ENCODE results near the gene ITGAX.
A peak's percentile ranks its signal among the peaks of the same experiment; 100 is the strongest.
"Not testable (repeated sequence)": the region's sequence is repeated elsewhere in the genome, so short reads cannot be mapped to it uniquely, and the experiment has no call there.

Gene ITGAX

GRCh38 chr16:31354394-31355291 lies at the start of gene ITGAX:
TSS of gene ITGAX (plus strand) at chr16:31355176. CDS start at chr16:31355255, 79 bp downstream.
- H3K27me3 ChIP-seq (ENCODE audit: control insufficient read depth, insufficient read depth, low read length) = no peaks in the 10 kb centered on the region
- H3K4me3 ChIP-seq (ENCODE audit: low read depth, low read length) = no peak within 1 kb of the TSS
- no peaks in the 10 kb centered on the region for H3K36me3 ChIP-seq (ENCODE audit: control insufficient read depth, insufficient read depth, low read length)
- no peak within 1 kb of the TSS for H3K9ac ChIP-seq (ENCODE audit: low read length)
- H3K27ac ChIP-seq (ENCODE audit: low read depth, low read length) = no peak within 1 kb of the TSS
- no peaks in the 10 kb centered on the region; the same call in 1 of the 2 replicates for H3K9me3 ChIP-seq (ENCODE audit: control insufficient read depth, insufficient read depth, low read depth, low read length)
- H3K4me1 ChIP-seq (ENCODE audit: control insufficient read depth, insufficient read depth, low read length) = peaks cover 15% of the 10 kb centered on the region; the same call in 1 of the 2 replicates

GRCh38 chr16:31305219-31305618 lies 49.8 kb upstream of the ITGAX start:
- Histone ChIP-seq H3K36me3 (ENCODE audit: control insufficient read depth, insufficient read depth, low read length) (no peaks in the 10 kb centered on the region), H3K27me3 (ENCODE audit: control insufficient read depth, insufficient read depth, low read length) (no peaks in the 10 kb centered on the region), H3K27ac (ENCODE audit: low read depth, low read length) (no peak overlapping the region), H3K4me1 (ENCODE audit: control insufficient read depth, insufficient read depth, low read length) (no peaks in the 10 kb centered on the region), H3K9ac (ENCODE audit: low read length) (no peak overlapping the region), H3K9me3 (ENCODE audit: control insufficient read depth, insufficient read depth, low read depth, low read length) (no peaks in the 10 kb centered on the region), H3K4me3 (ENCODE audit: low read depth, low read length) (no peak overlapping the region)

GRCh38 chr16:31308381-31308780 lies 46.6 kb upstream of the ITGAX start:
- not testable (repeated sequence) for H3K9me3 ChIP-seq (ENCODE audit: control insufficient read depth, insufficient read depth, low read depth, low read length); H3K4me1 ChIP-seq (ENCODE audit: control insufficient read depth, insufficient read depth, low read length); H3K27me3 ChIP-seq (ENCODE audit: control insufficient read depth, insufficient read depth, low read length); H3K36me3 ChIP-seq (ENCODE audit: control insufficient read depth, insufficient read depth, low read length); H3K4me3 ChIP-seq (ENCODE audit: low read depth, low read length); H3K27ac ChIP-seq (ENCODE audit: low read depth, low read length); H3K9ac ChIP-seq (ENCODE audit: low read length)

GRCh38 chr16:31322500-31322899 lies 32.5 kb upstream of the ITGAX start:
- Histone ChIP-seq H3K4me1 (ENCODE audit: control insufficient read depth, insufficient read depth, low read length) (no peaks in the 10 kb centered on the region), H3K27ac (ENCODE audit: low read depth, low read length) (no peak overlapping the region), H3K9ac (ENCODE audit: low read length) (no peak overlapping the region), H3K36me3 (ENCODE audit: control insufficient read depth, insufficient read depth, low read length) (no peaks in the 10 kb centered on the region), H3K9me3 (ENCODE audit: control insufficient read depth, insufficient read depth, low read depth, low read length) (peaks cover 28% of the 10 kb centered on the region), H3K4me3 (ENCODE audit: low read depth, low read length) (no peak overlapping the region), H3K27me3 (ENCODE audit: control insufficient read depth, insufficient read depth, low read length) (no peaks in the 10 kb centered on the region)

GRCh38 chr16:31323959-31324629 lies 30.9 kb upstream of the ITGAX start:
- Histone ChIP-seq H3K4me3 (ENCODE audit: low read depth, low read length) (no peak overlapping the region), H3K9me3 (ENCODE audit: control insufficient read depth, insufficient read depth, low read depth, low read length) (peaks cover 25% of the 10 kb centered on the region), H3K36me3 (ENCODE audit: control insufficient read depth, insufficient read depth, low read length) (no peaks in the 10 kb centered on the region), H3K4me1 (ENCODE audit: control insufficient read depth, insufficient read depth, low read length) (peaks cover 4% of the 10 kb centered on the region; the same call in 1 of the 2 replicates), H3K27ac (ENCODE audit: low read depth, low read length) (no peak overlapping the region), H3K27me3 (ENCODE audit: control insufficient read depth, insufficient read depth, low read length) (peaks cover 1% of the 10 kb centered on the region), H3K9ac (ENCODE audit: low read length) (no peak overlapping the region)

- no peak overlapping the region for H3K4me3 ChIP-seq (ENCODE audit: low read depth, low read length)
- peaks cover 7% of the 10 kb centered on the region for H3K4me1 ChIP-seq (ENCODE audit: control insufficient read depth, insufficient read depth, low read length)
- no peak overlapping the region for H3K9ac ChIP-seq (ENCODE audit: low read length)
- H3K36me3 ChIP-seq (ENCODE audit: control insufficient read depth, insufficient read depth, low read length) = no peaks in the 10 kb centered on the region
- no peak overlapping the region for H3K27ac ChIP-seq (ENCODE audit: low read depth, low read length)
- H3K9me3 ChIP-seq (ENCODE audit: control insufficient read depth, insufficient read depth, low read depth, low read length) = peaks cover 25% of the 10 kb centered on the region
- H3K27me3 ChIP-seq (ENCODE audit: control insufficient read depth, insufficient read depth, low read length) = peaks cover 12% of the 10 kb centered on the region
Observed at GRCh38 chr16:31325171-31325570, 29.8 kb upstream of the ITGAX start.

- Histone ChIP-seq H3K27ac (ENCODE audit: low read depth, low read length) (no peak overlapping the region), H3K9me3 (ENCODE audit: control insufficient read depth, insufficient read depth, low read depth, low read length) (0 out of 2 replicates have a peak, but pooled peaks cover 2% of the 10 kb centered on the region), H3K4me1 (ENCODE audit: control insufficient read depth, insufficient read depth, low read length) (peaks cover 13% of the 10 kb centered on the region), H3K4me3 (ENCODE audit: low read depth, low read length) (no peak overlapping the region), H3K9ac (ENCODE audit: low read length) (no peak overlapping the region), H3K27me3 (ENCODE audit: control insufficient read depth, insufficient read depth, low read length) (peaks cover 38% of the 10 kb centered on the region), H3K36me3 (ENCODE audit: control insufficient read depth, insufficient read depth, low read length) (no peaks in the 10 kb centered on the region)
Observed at GRCh38 chr16:31327646-31328225, 27.2 kb upstream of the ITGAX start.

GRCh38 chr16:31328322-31329052 lies 26.5 kb upstream of the ITGAX start:
- no peaks in the 10 kb centered on the region for H3K36me3 ChIP-seq (ENCODE audit: control insufficient read depth, insufficient read depth, low read length)
- H3K27ac ChIP-seq (ENCODE audit: low read depth, low read length) = no peak overlapping the region
- peaks cover 13% of the 10 kb centered on the region for H3K4me1 ChIP-seq (ENCODE audit: control insufficient read depth, insufficient read depth, low read length)
- no peak overlapping the region for H3K9ac ChIP-seq (ENCODE audit: low read length)
- H3K27me3 ChIP-seq (ENCODE audit: control insufficient read depth, insufficient read depth, low read length) = peaks cover 39% of the 10 kb centered on the region
- no peaks in the 10 kb centered on the region for H3K9me3 ChIP-seq (ENCODE audit: control insufficient read depth, insufficient read depth, low read depth, low read length)
- no peak overlapping the region for H3K4me3 ChIP-seq (ENCODE audit: low read depth, low read length)

- H3K36me3 ChIP-seq (ENCODE audit: control insufficient read depth, insufficient read depth, low read length) = no peaks in the 10 kb centered on the region
- H3K9me3 ChIP-seq (ENCODE audit: control insufficient read depth, insufficient read depth, low read depth, low read length) = no peaks in the 10 kb centered on the region
- H3K9ac ChIP-seq (ENCODE audit: low read length) = no peak overlapping the region
- H3K27me3 ChIP-seq (ENCODE audit: control insufficient read depth, insufficient read depth, low read length) = peaks cover 39% of the 10 kb centered on the region
- peaks cover 13% of the 10 kb centered on the region for H3K4me1 ChIP-seq (ENCODE audit: control insufficient read depth, insufficient read depth, low read length)
- peak overlapping the region; percentile 40; the same call in 1 of the 2 replicates for H3K4me3 ChIP-seq (ENCODE audit: low read depth, low read length)
- no peak overlapping the region for H3K27ac ChIP-seq (ENCODE audit: low read depth, low read length)
Observed at GRCh38 chr16:31329671-31330552, 25.1 kb upstream of the ITGAX start.

- Histone ChIP-seq H3K36me3 (ENCODE audit: control insufficient read depth, insufficient read depth, low read length) (no peaks in the 10 kb centered on the region), H3K9ac (ENCODE audit: low read length) (no peak overlapping the region), H3K27me3 (ENCODE audit: control insufficient read depth, insufficient read depth, low read length) (peaks cover 39% of the 10 kb centered on the region), H3K27ac (ENCODE audit: low read depth, low read length) (no peak overlapping the region), H3K4me3 (ENCODE audit: low read depth, low read length) (peak overlapping the region; percentile 40), H3K9me3 (ENCODE audit: control insufficient read depth, insufficient read depth, low read depth, low read length) (no peaks in the 10 kb centered on the region), H3K4me1 (ENCODE audit: control insufficient read depth, insufficient read depth, low read length) (peaks cover 13% of the 10 kb centered on the region)
Observed at GRCh38 chr16:31330553-31330890, 24.5 kb upstream of the ITGAX start.
